IMR-90 (cell line): ENCODE results near the gene APOOL. TPM values are rescaled to one million over a fixed set of nuclear protein-coding genes. Genes with fewer than 3 reads are reported as not detected.

Experiments
- ATAC-seq: fragments of 200-7000 bp; cut with Tn5 transposase; 2 replicates; pipeline ENCODE4 v1.9.1; 2020; ENCODE audit warnings: low read depth, mild to moderate bottlenecking, moderate library complexity
- BruUV-seq: library from RNA; stranded (reverse); fragments of 400-500 nt; replicated peaks from 2 replicates; lab custom pipeline; 2021; lab: Mats Ljungman, UMichigan
- CTCF ChIA-PET: fragments of 300-600 bp; formaldehyde crosslinking; extraction: SDS; loops from one replicate; lab custom pipeline; 2021; ENCODE audit warnings: antibody characterized with exemption; lab: Yijun Ruan, JAX
- POLR2A ChIA-PET: fragments of 300-600 bp; sonication (Branson Sonifier 250); formaldehyde crosslinking; loops from one replicate; lab custom pipeline; 2022; ENCODE audit warnings: antibody characterized with exemption; ENCODE audit not compliant: unreplicated experiment; lab: Charles Lee
- DNase-seq: peaks from one replicate; pipeline ENCODE4 v3.0.0; 2013
- H2AFZ ChIP-seq: replicated peaks from 2 replicates; pipeline ENCODE3; 2013; ENCODE audit warnings: low read length, mild to moderate bottlenecking; ENCODE audit not compliant: poor library complexity
- H2AK5ac ChIP-seq: 2 replicates; pipeline ENCODE4 v1.6.1; 2013; ENCODE audit warnings: low read depth, low read length, inconsistent platforms
- H2AK9ac ChIP-seq: replicated peaks from 2 replicates; pipeline ENCODE3; 2013; ENCODE audit warnings: mild to moderate bottlenecking, low read depth, low read length, moderate library complexity; ENCODE audit not compliant: poor library complexity
- H2BK120ac ChIP-seq: 2 replicates; pipeline ENCODE4 v1.6.1; 2013; ENCODE audit warnings: low read depth, low read length, inconsistent platforms
- H2BK15ac ChIP-seq: 3 replicates; pipeline ENCODE4 v1.6.1; 2013; ENCODE audit warnings: low read depth, low read length, inconsistent platforms
- H2BK20ac ChIP-seq: 2 replicates; pipeline ENCODE4 v1.6.1; 2013; ENCODE audit warnings: low read depth, mild to moderate bottlenecking, inconsistent platforms, low read length, moderate library complexity
- H2BK5ac ChIP-seq: 2 replicates; pipeline ENCODE4 v1.6.1; 2013; ENCODE audit warnings: mild to moderate bottlenecking, low read depth, low read length, inconsistent platforms; ENCODE audit not compliant: poor library complexity, severe bottlenecking
- H3K14ac ChIP-seq: replicated peaks from 2 replicates; pipeline ENCODE4 v1.6.1; 2013; ENCODE audit warnings: low read depth, low read length, inconsistent platforms
- H3K18ac ChIP-seq: 2 replicates; pipeline ENCODE4 v1.6.1; 2013; ENCODE audit warnings: low read depth, low read length, control low read depth
- H3K23ac ChIP-seq: 2 replicates; pipeline ENCODE4 v1.6.1; 2013; ENCODE audit warnings: low read depth, low read length, inconsistent platforms
- H3K27ac ChIP-seq: 2 replicates; pipeline ENCODE4 v1.5.1; 2013; ENCODE audit warnings: mild to moderate bottlenecking, control low read depth, low read length; ENCODE audit not compliant: insufficient read depth
- H3K27me3 ChIP-seq: 2 replicates; pipeline ENCODE4 v1.6.1; 2013; ENCODE audit warnings: low read length; ENCODE audit not compliant: control insufficient read depth, insufficient read depth
- H3K36me3 ChIP-seq: 2 replicates; pipeline ENCODE4 v1.6.1; 2013; ENCODE audit warnings: low read length, mixed read lengths; ENCODE audit not compliant: control insufficient read depth, insufficient read depth
- H3K4ac ChIP-seq: 2 replicates; pipeline ENCODE4 v1.6.1; 2013; ENCODE audit warnings: low read depth, low read length, inconsistent platforms
- H3K4me1 ChIP-seq: 2 replicates; pipeline ENCODE4 v1.6.1; 2013; ENCODE audit warnings: low read length, mixed read lengths; ENCODE audit not compliant: control insufficient read depth, insufficient read depth
- H3K4me2 ChIP-seq: 2 replicates; pipeline ENCODE4 v1.6.1; 2013; ENCODE audit warnings: low read depth, mild to moderate bottlenecking, control low read depth, low read length, moderate library complexity
- H3K4me3 ChIP-seq: 2 replicates; pipeline ENCODE4 v1.5.1; 2013; ENCODE audit warnings: low read depth, mild to moderate bottlenecking, control low read depth, low read length, moderate library complexity; ENCODE audit not compliant: insufficient read depth
- H3K56ac ChIP-seq: 2 replicates; pipeline ENCODE4 v1.6.1; 2013; ENCODE audit warnings: low read length, inconsistent platforms; ENCODE audit not compliant: insufficient read depth; ENCODE audit errors: extremely low read depth
- H3K79me1 ChIP-seq, 2 experiments: 2 replicates each; pipeline ENCODE4 v1.6.1; 2013; ENCODE audit warnings: low read length in 2 of 2, inconsistent platforms in 1 of 2, low read depth in 1 of 2
- H3K9ac ChIP-seq: 2 replicates; pipeline ENCODE4 v1.6.1; 2013; ENCODE audit warnings: low read depth, low read length, control low read depth
- H3K9me1 ChIP-seq: 2 replicates; pipeline ENCODE4 v1.6.1; 2013; ENCODE audit warnings: low read length, inconsistent platforms; ENCODE audit not compliant: insufficient read depth
- H3K9me3 ChIP-seq: 2 replicates; pipeline ENCODE4 v1.6.1; 2013; ENCODE audit warnings: low read length; ENCODE audit not compliant: control insufficient read depth, insufficient read depth
- H4K20me1 ChIP-seq: 2 replicates; pipeline ENCODE4 v1.6.1; 2013; ENCODE audit warnings: low read length, inconsistent platforms; ENCODE audit not compliant: insufficient read depth
- H4K5ac ChIP-seq: 2 replicates; pipeline ENCODE4 v1.6.1; 2013; ENCODE audit warnings: mild to moderate bottlenecking, low read depth, low read length, control low read depth
- H4K8ac ChIP-seq, 2 experiments: 2 replicates each; pipeline ENCODE4 v1.6.1; 2013; ENCODE audit warnings: low read depth in 2 of 2, low read length in 2 of 2, control low read depth in 1 of 2, inconsistent platforms in 1 of 2
- H4K91ac ChIP-seq: 2 replicates; pipeline ENCODE4 v1.6.1; 2013; ENCODE audit warnings: low read depth, low read length, inconsistent platforms; ENCODE audit not compliant: insufficient read depth
- MAFK ChIP-seq: IDR thresholded peaks from 2 replicates; pipeline ENCODE4 v1.6.1; 2012; ENCODE audit warnings: low read depth, low read length, improper control_type of control experiment
- MXI1 ChIP-seq: IDR thresholded peaks from 2 replicates; pipeline ENCODE4 v1.6.1; 2012; ENCODE audit warnings: low read depth, mild to moderate bottlenecking, low read length, moderate library complexity, borderline replicate concordance
- WGBS, 2 experiments: methylation state at CpG; one replicate each; pipeline versions ENCODE4 v1.1.5 to v1.1.7; 2013; ENCODE audit warnings: missing lambda C conversion rate in 2 of 2; ENCODE audit not compliant: insufficient read length in 1 of 2; ENCODE audit errors: extremely low coverage in 2 of 2; 5-methylcytosine and 5-hydroxymethylcytosine counted together
- dilution Hi-C: fragments of 300-500 bp; cut with HindIII; formaldehyde crosslinking; loops from one replicate; pipeline ENCODE4 v1.14.3; 2018; ENCODE audit warnings: low sequenced_read_pairs; ENCODE audit not compliant: unreplicated experiment
- in situ Hi-C: fragments of 300-500 bp; cut with MboI; formaldehyde crosslinking; loops from 3 replicates; pipeline ENCODE4 v1.14.3; 2019; ENCODE audit warnings: low sequenced_read_pairs, inconsistent platforms, mixed read lengths
- intact Hi-C: fragments of 100-400 bp; cut with micrococcal nuclease; formaldehyde crosslinking; loops from 2 replicates; pipeline ENCODE4 v1.10.0; 2022
- polyA plus RNA-seq, 3 experiments: library from polyadenylated mRNA; depleted of rRNA; stranded (reverse); fragments of >200 nt; gene quantifications; 2 replicates each; pipeline ENCODE4 v1.2.3, GENCODE V29; 2012; ENCODE audit warnings: low replicate concordance in 1 of 3
- total RNA-seq: library from RNA; depleted of rRNA; stranded (reverse); fragments of >200 nt; gene quantifications from 2 replicates; pipeline ENCODE4 v1.2.3, GENCODE V29; 2012

Gene APOOL
- total and polyA plus RNA-seq, 2 of the 4 experiments (the other 2 are of a cell fraction): 4.6 to 9.7 TPM

- H4K8ac ChIP-seq: no peak overlapping the region
- no peak overlapping the region for H2BK20ac ChIP-seq
- DNase-seq: no peak
- H3K27me3 ChIP-seq: no peaks in the 10 kb centered on the region
- H3K4me2 ChIP-seq: no peak overlapping the region
- TF ChIP-seq MAFK (peak; percentile 72), MXI1 (no peak)
- no peaks in the 10 kb centered on the region for H4K20me1 ChIP-seq
- 0 out of 2 replicates have a peak, but pooled peaks cover 1% of the 10 kb centered on the region for H3K9me3 ChIP-seq
- H3K14ac ChIP-seq: no peak overlapping the region
- no peak overlapping the region for H2AK5ac ChIP-seq
- no peak overlapping the region for H2BK5ac ChIP-seq
- in situ Hi-C loops: no loop called here
- no peaks in the 10 kb centered on the region for H3K9me1 ChIP-seq
- H2AFZ ChIP-seq: no peak overlapping the region
- no peaks in the 10 kb centered on the region for H3K79me1 ChIP-seq
- H3K23ac ChIP-seq: no peak overlapping the region
- POLR2A ChIA-PET: no interaction called here
- no peak overlapping the region for H2BK15ac ChIP-seq
- ATAC-seq: no peak
- no peak overlapping the region for H2BK120ac ChIP-seq
- WGBS, 2 experiments: no CpG with 5 or more reads among the region's 1 CpG
- H3K18ac ChIP-seq: no peak overlapping the region
- H3K9ac ChIP-seq: no peak overlapping the region
- no peak overlapping the region for H4K91ac ChIP-seq
- CTCF ChIA-PET: no interaction called here
- no peaks in the 10 kb centered on the region for H3K36me3 ChIP-seq
- intact Hi-C loops: no loop called here
- H3K4me3 ChIP-seq: no peak overlapping the region
- no peaks in the 10 kb centered on the region for H3K4me1 ChIP-seq
- no peak overlapping the region for H2AK9ac ChIP-seq
- dilution Hi-C loops: no loop called here
- H3K27ac ChIP-seq: no peak overlapping the region
- no peak overlapping the region for H3K4ac ChIP-seq
- BruUV-seq: no TSS peak
- no peak overlapping the region for H3K56ac ChIP-seq
- H4K5ac ChIP-seq: no peak overlapping the region
These were observed 10.5 kb upstream of the APOOL start for GRCh38 chrX:84993150-84993549.
